GM19452 (cell line): ENCODE data around the gene BLOC1S1.

ENCODE experiments used
- ATAC-seq: cut with Tn5 transposase; IDR thresholded peaks from one replicate; pipeline ENCODE4 v1.9.1; 2021; ENCODE audit not compliant: unreplicated experiment

Gene BLOC1S1

GRCh38 chr12:55726971-55727370 is 11.1 kb downstream of the BLOC1S1 start:
- no peak for ATAC-seq

DNA sequence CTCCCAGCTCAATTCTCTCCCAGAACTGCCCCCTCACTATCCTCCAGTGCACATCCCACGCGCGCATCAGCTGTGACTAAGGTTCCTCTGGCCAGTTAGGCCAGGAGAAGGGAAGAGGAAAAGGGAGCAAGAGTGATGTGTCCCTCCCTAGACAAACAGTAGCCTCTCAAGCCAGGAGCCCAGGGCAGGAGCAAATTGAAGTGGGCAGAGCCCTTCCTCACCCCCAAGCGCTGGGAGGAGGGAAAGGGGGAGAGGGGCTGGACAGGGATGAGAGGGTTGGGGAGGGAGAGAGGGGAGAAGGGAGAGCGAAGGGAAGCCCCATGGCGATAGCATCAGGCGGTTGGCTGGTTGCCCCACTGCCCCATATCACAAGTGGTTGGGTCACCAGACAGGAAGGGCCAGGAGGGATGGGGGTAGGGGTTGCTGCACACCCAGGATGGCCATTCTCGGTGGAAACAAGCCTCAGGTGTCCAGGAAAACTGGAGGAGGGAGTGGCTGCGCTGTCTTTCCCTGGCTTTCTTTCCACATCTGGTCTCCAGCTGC is 11.9 kb downstream of the BLOC1S1 start:
- ATAC-seq = no peak

DNA sequence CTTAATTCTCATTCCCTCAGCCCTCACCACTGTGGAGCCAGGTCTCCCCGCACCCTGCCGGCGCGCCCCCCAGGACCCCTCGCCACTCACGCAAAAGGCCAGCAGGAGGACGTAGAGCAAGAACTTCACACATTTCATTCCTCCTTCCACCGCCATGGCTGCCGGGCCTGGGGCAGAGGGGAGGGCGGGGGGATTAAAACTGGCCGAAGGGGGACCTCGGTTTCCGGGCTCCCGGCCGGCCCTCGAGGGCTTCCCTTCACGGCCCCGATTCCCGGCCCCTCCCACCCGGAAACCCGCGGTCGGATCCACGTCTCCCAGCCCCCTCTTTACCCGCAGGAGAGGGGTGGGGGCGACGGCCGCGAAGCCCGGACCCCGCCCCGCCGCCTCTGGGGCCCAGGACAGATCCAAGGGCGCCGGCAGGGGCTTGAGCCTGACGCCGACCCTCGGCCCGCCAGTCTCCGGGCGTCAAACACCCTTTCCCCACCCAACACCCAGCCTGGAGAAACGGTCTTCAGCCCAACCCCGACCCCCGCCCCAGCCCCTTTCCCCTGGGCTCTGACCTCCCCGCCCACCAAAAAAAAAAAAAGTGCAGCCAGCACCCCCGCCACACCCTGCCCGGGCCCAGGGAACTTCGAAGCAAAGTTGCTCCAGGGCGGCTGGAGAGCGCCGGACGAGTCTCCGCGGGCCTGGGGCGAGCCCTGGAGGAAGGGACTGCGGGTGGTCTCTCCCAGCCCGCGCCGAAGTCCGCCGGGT is 12.5 kb downstream of the BLOC1S1 start:
- ATAC-seq = peak; percentile 23

- peak; percentile 55 for ATAC-seq
Measured at GRCh38 chr12:55728939-55729818, 13.3 kb downstream of the BLOC1S1 start, which contains the start of gene CD63. TSS of gene CD63 (minus strand) at chr12:55729009. CDS start at chr12:55728341, 668 bp downstream.

- peak; percentile 42 for ATAC-seq
Measured at GRCh38 chr12:55729819-55730818, 14.3 kb downstream of the BLOC1S1 start.

GRCh38 chr12:55732288-55732687 is 16.4 kb downstream of the BLOC1S1 start:
- ATAC-seq = no peak

DNA sequence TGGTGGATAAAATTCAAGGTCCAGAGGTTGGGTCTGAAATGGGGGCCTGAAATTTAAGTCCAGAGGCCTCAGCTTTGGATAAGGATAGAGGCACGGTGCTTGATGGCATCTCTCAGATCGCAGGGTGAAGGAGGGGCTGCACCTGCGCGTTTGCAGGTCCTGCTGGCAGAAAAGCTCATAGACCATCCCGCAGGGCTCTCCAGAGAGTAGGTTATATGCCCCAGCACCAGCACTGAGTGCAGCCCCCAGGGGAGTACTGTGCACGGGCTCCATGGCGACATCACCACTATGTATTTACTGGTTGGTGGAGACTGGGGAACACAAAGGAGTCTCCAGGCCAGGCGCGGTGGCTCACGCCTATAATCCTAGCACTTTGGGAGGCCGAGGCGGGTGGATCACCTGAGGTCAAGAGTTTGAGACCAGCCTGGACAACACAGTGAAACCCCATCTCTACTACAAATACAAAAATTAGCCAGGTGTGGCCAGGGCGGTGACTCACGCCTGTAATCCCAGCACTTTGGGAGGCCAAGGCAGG is 17.2 kb downstream of the BLOC1S1 start:
- no peak for ATAC-seq

DNA sequence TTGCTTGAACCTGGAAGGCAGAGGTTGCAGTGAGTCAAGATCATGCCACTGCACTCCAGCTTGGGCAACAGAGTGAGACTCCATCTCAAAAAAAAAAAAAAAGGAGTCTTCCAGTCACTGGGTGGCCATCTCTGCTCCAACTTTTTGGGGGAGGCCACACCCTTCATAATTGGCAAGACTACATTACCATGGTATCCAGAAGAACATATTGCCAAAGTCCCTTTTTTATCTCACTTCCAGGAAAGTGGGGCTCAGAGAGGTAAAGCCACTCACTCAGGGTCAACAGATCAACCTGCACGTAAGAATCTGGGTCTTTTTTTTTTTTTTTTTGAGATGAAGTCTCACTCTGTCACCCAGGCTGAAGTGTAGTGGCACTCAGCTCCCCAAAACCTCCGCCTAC is 18.0 kb downstream of the BLOC1S1 start:
- ATAC-seq = no peak

DNA sequence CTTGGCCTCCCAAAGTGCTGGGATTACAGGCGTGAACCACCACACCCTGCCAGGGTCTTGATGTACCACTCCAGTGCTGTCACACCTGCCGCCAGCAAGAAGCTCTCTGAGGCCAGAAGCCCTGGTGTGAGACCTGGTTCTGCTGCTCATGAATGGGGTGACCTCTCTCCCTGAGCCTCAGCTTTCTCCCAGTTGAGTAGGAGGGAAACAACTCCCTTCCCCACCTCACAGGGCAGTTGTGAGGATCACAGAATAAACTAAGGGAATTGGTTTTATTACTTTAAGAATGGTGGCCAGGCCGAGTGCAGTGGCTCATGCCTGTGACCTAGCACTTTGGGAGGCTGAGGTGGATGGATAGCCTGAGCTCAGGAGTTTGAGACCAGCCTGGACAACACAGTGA is 18.7 kb downstream of the BLOC1S1 start:
- ATAC-seq = no peak

GRCh38 chr12:55736076-55736475 is 20.2 kb downstream of the BLOC1S1 start:
- no peak for ATAC-seq

- ATAC-seq = no peak
Measured at GRCh38 chr12:55736780-55737580, 21.1 kb downstream of the BLOC1S1 start.

GRCh38 chr12:55737581-55738122 is 21.8 kb downstream of the BLOC1S1 start:
- ATAC-seq = no peak

GRCh38 chr12:55738123-55739024 is 22.5 kb downstream of the BLOC1S1 start:
- peak; percentile 82 for ATAC-seq

DNA sequence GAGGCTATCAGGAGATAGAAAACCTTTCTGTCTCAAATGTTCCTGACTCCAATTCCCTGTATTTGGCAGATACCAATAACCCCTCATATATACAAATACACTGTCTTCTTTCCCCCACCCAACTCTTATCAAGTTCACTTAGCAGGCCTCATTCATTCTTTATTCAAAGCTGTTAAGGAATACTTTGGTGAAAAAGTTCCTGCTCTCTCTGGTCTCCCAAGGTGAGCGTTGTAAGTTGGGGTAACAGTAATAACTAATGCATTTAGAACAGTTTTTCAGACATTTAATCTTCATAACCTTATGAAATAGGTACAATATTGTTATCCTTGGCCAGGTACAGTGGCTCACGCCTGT is 23.2 kb downstream of the BLOC1S1 start:
- ATAC-seq = no peak

DNA sequence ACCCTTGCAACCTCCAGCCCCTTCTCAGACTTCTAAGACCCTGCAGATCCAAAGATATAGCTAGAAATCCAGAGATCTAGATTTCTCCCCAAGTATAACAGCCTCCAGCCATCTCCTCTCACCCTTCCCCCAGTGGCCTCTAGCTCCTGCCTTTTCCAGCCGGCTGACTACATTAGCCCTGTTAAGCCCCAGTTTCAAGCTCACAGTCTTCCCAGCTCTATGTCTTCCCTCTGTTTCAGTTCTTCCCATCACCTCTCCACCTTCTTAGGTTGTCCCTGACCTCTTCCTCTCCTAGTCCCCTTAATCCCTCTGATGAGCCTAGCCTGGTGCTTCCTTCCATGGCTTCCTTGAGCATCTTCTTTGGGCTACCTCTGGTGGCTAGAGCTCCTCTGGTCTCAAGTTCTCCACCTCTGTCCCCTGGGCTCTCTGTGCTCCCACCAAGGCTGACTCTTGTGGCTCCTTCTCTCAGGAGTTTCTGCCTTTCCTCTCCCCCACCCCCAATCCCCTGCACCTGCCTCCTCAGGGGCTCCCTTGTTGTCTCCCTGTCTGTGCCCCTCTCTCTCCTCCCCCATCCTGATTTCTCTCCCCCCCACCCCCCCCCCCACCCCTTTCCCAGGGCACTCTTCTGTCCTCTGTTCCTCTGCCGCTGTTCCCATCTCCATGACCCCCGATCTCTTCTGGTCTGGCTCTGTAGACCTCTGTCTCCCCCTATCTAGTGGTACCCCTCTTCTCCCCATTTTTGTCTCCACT is 26.3 kb downstream of the BLOC1S1 start:
- no peak for ATAC-seq

- peak; percentile 20 for ATAC-seq
Measured at GRCh38 chr12:55742719-55743405, 27.0 kb downstream of the BLOC1S1 start, which contains the start of gene GDF11. TSS of gene GDF11 (plus strand) at chr12:55743122. CDS start at chr12:55743317, 195 bp downstream.
